ENCODE measurements around the gene BIN1. TPM values are rescaled to one million over a fixed set of nuclear protein-coding genes. Genes with fewer than 3 reads are reported as not detected.
A peak's percentile ranks its signal among the peaks of the same experiment; 100 is the strongest.

BIN1 gene
- total RNA-seq, 1 experiment from 2014 or later: 58.9 TPM

DNA sequence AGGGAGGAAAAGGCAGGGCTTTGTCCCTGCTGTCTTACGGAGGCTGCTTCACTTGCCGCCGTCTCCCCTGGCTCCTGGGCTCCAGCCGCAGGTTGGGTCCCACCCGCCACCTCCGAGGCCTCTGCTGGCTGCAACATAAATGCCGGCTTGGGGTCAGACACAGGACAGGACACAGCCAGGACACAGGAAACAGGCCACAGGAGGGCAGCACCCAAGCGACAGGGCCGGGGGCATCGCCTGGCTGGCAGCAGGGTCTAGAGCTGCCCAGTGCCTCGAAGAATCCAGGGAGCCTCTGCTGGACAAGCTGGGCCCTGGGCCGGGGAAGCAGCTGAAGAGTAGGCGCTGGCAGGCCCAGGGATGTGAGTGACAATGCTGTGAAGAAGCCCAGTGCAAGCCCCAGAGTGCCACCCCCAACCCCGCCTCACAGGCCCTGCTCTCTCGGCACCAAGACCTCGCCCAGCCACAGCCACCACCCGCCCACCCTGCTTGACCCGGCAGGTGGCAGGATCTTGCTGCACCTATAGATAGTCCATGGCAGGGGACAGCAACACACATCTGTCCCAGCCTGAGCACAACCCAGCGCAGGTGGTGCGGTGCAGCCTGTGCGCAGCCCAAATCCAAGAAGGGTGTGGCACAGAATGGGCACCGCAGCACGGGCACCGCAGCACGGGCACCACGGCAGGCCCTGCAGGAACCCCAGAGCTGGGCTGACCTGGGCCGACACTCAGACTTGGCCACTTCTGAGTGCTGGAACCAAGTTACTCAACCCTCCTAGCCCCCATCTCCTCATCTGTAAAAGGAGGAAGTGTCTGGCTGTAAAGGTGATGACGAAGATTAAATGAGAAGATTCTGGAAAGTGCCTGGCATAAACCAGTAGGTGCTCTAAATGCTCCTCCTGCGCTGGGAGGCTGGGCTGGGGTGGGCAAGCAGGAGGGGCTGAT is 55.6 kb downstream of the BIN1 start:
- BruUV-seq (replicated peaks): no TSS peak
- CTCF ChIA-PET: no interaction called here
- Histone ChIP-seq H3K9me2 (replicated peaks; ENCODE audit: low read length) (no peaks in the 10 kb centered on the region), H3K27me3 (ENCODE audit: low read length) (no peaks in the 10 kb centered on the region), H3K9me3 (ENCODE audit: low read length) (no peaks in the 10 kb centered on the region), H3F3A (ENCODE audit: low read length, unreplicated experiment) (no peaks in the 10 kb centered on the region), H3K4me1 (ENCODE audit: insufficient read depth, low read length) (no peaks in the 10 kb centered on the region), H3K4me3 (ENCODE audit: low read length) (no peak overlapping the region), H3K27ac (ENCODE audit: low read length) (no peak overlapping the region), H4K20me1 (ENCODE audit: low read length) (no peaks in the 10 kb centered on the region), H3K79me2 (ENCODE audit: low read length) (no peaks in the 10 kb centered on the region), H2AFZ (ENCODE audit: low read length) (no peak overlapping the region), H3K36me3 (ENCODE audit: low read depth, low read length) (no peaks in the 10 kb centered on the region), H3K9ac (ENCODE audit: low read length) (no peak overlapping the region), H3K4me2 (ENCODE audit: low read length) (no peak overlapping the region)
- TF ChIP-seq EZH2phosphoT487 (IDR thresholded peaks at IDR 0.05; ENCODE audit: borderline replicate concordance, low read length) (no peak), EZH2 (IDR thresholded peaks at IDR 0.05; ENCODE audit: low read length, unreplicated experiment) (no peak)
- TF ChIP-seq, protein P1, sequence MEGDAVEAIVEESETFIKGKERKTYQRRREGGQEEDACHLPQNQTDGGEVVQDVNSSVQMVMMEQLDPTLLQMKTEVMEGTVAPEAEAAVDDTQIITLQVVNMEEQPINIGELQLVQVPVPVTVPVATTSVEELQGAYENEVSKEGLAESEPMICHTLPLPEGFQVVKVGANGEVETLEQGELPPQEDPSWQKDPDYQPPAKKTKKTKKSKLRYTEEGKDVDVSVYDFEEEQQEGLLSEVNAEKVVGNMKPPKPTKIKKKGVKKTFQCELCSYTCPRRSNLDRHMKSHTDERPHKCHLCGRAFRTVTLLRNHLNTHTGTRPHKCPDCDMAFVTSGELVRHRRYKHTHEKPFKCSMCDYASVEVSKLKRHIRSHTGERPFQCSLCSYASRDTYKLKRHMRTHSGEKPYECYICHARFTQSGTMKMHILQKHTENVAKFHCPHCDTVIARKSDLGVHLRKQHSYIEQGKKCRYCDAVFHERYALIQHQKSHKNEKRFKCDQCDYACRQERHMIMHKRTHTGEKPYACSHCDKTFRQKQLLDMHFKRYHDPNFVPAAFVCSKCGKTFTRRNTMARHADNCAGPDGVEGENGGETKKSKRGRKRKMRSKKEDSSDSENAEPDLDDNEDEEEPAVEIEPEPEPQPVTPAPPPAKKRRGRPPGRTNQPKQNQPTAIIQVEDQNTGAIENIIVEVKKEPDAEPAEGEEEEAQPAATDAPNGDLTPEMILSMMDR (conservative IDR thresholded peaks at IDR 0.05; ENCODE audit: low read depth, low read length): 0 out of 2 replicates have a peak, but pooled peaks have one; percentile 30
- no peak for DNase-seq
- intact Hi-C loops (cut with micrococcal nuclease): no loop called here
- POLR2A ChIA-PET (ENCODE audit: unreplicated experiment): no interaction called here
- peak; percentile 33 for ATAC-seq

DNA sequence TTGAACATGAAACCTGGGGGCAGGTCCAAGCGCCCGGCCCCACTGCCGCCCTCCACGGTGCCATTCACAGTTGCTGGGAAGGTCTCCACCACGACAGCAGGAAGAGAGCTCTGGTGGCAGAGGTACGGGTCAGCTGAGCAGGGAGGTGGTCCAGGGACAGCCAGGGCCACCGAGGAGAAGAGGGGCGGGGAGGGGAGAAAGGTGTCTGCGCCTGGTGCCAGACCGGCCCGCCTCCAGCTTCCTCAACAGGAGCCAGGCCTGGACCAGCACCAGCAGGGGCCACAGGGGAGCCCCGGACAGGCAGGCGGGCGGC is 56.2 kb downstream of the BIN1 start:
- Histone ChIP-seq H3F3A (ENCODE audit: low read length, unreplicated experiment) (no peaks in the 10 kb centered on the region), H3K4me3 (ENCODE audit: low read length) (no peak overlapping the region), H3K36me3 (ENCODE audit: low read depth, low read length) (no peaks in the 10 kb centered on the region), H3K9me3 (ENCODE audit: low read length) (no peaks in the 10 kb centered on the region), H3K79me2 (ENCODE audit: low read length) (no peaks in the 10 kb centered on the region), H3K27me3 (ENCODE audit: low read length) (no peaks in the 10 kb centered on the region), H3K4me1 (ENCODE audit: insufficient read depth, low read length) (no peaks in the 10 kb centered on the region), H2AFZ (ENCODE audit: low read length) (no peak overlapping the region), H4K20me1 (ENCODE audit: low read length) (no peaks in the 10 kb centered on the region), H3K9ac (ENCODE audit: low read length) (no peak overlapping the region), H3K27ac (ENCODE audit: low read length) (no peak overlapping the region), H3K9me2 (replicated peaks; ENCODE audit: low read length) (no peaks in the 10 kb centered on the region), H3K4me2 (ENCODE audit: low read length) (no peak overlapping the region)
- ChIA-PET POLR2A (ENCODE audit: unreplicated experiment) (no interaction called here), CTCF (no interaction called here)
- TF ChIP-seq EZH2phosphoT487 (IDR thresholded peaks at IDR 0.05; ENCODE audit: borderline replicate concordance, low read length): no peak
- TF ChIP-seq, protein P1 (conservative IDR thresholded peaks at IDR 0.05; ENCODE audit: low read depth, low read length): no peak
- TF ChIP-seq EZH2 (IDR thresholded peaks at IDR 0.05; ENCODE audit: low read length, unreplicated experiment): no peak
- no TSS peak for BruUV-seq (replicated peaks)
- ATAC-seq (no peak), DNase-seq (no peak)
- intact Hi-C loops (cut with micrococcal nuclease): no loop called here
